Measurements from ENCODE around the gene KCNJ5.

- TF ChIP-seq EZH2phosphoT487 (conservative IDR thresholded peaks at IDR 0.05; ENCODE audit: low read length) (no peak), CTCF (IDR thresholded peaks at IDR 0.05; ENCODE audit: insufficient read depth, low read length, poor library complexity, severe bottlenecking) (no peak)
Measured at GRCh38 chr11:128917144-128917724, 26.1 kb downstream of the KCNJ5 start.
